ENCODE data around the gene ATP8B3.

Gene ATP8B3

DNA sequence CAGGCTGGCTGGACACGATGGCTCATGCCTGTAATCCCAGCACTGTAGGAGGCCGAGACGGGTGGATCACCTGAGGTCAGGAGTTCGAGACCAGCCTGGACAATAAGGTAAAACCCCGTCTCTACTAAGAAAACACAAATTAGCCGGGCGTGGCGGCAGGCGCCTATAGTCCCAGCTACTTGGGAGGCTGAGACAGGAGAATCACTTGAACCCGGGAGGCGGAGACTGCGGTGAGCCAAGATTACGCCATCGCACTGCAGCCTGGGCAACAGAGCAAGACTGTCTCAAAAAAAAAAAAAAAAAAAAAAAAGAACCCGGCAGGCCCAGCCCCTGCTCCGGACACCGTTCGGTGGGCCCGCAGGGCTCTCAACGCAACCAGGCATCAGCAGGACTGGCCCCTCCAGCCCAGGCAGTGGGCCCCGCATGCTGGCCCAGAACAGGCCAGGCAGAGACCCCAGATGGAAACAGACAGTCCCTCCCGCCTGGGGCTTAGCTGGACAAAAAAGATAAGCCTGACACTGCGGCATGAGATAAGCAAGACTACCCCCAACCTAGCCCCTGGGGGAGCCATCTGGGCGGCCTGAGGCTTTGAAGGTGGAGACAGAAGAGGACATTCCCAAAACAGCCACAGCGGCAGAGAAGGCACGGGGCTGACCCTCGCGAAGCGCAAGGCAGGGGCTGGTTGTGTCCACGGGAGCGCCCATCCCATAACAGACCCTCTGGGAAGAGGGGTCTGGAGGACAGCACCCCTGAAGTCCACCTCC lies 24.6 kb upstream of the ATP8B3 start:
- no peak for DNase-seq

GRCh38 chr19:1833540-1833939 lies 21.5 kb upstream of the ATP8B3 start:
- DNase-seq = no peak

GRCh38 chr19:1832046-1832663 lies 20.1 kb upstream of the ATP8B3 start:
- DNase-seq = no peak

GRCh38 chr19:1830978-1831377 lies 18.9 kb upstream of the ATP8B3 start:
- DNase-seq = no peak

DNA sequence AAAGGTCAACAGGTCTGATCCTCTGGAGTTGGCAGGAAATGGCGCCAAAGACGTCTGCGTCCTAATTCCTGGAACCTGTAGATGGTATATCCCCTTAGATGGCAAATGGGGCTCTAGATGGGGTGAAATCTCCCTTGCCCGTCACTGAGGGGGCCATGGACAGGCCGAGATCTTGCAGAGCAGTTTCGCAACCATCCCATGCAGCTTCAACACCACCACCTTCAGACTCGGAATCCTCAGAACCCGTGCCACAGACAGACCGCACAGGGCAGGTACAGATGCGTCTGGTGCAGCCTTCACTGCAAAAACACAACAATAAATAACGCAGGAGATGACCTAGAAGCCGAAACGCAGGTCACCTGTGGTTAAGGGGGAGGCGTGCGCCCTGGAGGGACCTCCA lies 18.5 kb upstream of the ATP8B3 start:
- DNase-seq = no peak

DNA sequence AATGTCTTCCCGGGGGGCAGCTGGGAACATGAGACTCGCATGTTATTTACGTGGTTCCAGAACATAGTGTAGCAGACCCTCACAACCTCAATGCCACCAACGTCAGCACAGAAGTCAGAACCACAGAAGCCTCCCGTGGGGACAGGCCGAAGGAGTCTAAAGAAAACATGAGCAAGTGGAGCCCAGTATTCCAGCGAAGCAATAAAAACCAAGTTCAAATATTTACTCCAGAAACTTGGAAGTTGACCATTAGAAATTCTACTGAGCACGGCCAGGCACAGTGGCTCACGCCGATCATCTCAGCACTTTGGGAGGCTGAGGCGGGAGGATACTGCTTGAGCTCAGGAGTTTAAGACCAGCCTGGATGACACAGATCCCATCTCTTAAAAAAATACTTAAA lies 17.9 kb upstream of the ATP8B3 start:
- DNase-seq = no peak

DNA sequence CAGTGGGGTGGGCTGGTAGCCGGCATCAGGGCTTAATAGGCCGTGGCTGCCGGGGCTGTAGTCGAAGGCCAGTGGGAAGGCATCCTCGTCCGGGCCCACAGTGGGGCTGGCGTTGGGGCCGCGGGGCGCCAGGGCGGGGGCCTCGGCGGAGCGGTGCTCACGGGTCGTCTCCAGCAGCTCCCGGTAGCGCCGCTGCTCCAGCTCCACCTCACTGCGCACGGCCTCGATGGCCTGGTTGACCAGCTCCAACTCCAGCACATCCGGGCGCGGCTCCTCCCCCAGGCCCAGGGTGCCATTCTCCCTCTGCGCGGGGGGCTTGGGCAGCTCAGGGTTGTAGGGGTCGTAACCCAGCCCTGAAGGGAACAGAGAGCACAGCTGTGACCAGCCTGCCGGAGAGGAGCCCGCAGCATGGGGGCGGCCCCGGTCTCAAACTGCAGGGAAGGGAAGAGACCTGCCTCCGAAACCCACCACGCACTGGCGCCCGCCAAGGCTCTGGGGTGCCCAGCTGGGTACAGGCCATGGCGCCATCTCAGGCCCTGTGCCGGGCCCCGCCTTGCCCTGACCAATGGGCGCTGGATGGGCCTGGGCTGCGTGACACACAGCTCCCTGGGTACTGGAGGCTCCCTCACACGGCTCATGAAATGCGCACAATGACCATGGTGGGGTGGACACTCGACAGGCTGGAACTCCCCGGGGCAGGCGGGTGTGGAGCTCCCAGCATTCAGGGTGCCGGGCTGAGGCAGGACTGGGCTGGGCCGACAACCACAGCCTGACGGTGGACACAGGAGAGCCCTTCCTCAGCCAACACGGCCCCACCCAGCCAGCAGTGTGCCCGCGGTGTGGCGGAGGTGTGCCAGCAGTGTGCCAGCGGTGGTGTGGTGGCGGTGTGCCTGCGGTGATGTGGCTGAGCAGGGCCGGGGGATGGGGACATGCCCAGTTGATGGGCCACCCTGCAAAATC lies 16.5 kb upstream of the ATP8B3 start:
- no peak for DNase-seq

DNA sequence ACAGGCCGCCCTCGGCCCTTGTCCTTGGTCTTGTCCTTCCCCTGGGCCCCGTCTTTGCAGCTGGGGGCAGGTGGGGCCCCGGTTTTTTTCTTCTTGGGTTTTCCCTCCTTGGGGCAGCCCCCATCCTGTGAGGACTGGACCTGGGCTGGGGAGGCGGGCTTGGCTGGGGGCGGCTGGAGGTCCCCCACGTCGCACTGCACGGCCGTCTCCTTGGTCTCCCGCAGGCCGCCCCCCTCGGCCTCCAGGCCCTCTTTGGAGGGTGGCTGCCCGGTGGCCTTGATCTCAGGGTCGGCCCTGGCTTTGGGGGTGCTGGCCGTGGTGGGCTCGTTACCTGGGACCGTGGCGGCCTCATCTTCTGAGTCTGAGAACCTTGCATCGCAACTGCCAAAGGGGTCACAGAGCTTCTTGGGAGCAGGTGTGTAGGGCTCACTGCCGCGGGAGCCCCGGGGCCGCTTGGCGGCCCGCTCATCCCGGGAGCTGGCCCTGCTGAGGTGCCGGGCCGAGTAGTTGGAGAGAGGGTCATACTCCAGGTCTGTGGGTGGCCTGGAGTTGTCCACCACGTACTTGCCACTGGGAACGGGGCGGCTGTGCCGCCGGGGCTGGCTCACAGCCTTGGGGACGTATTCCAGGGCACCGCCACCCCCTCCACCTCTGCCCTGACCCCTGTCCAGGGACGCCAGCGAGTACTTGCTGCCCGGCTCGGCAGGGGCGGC lies 15.6 kb upstream of the ATP8B3 start:
- DNase-seq = no peak

DNA sequence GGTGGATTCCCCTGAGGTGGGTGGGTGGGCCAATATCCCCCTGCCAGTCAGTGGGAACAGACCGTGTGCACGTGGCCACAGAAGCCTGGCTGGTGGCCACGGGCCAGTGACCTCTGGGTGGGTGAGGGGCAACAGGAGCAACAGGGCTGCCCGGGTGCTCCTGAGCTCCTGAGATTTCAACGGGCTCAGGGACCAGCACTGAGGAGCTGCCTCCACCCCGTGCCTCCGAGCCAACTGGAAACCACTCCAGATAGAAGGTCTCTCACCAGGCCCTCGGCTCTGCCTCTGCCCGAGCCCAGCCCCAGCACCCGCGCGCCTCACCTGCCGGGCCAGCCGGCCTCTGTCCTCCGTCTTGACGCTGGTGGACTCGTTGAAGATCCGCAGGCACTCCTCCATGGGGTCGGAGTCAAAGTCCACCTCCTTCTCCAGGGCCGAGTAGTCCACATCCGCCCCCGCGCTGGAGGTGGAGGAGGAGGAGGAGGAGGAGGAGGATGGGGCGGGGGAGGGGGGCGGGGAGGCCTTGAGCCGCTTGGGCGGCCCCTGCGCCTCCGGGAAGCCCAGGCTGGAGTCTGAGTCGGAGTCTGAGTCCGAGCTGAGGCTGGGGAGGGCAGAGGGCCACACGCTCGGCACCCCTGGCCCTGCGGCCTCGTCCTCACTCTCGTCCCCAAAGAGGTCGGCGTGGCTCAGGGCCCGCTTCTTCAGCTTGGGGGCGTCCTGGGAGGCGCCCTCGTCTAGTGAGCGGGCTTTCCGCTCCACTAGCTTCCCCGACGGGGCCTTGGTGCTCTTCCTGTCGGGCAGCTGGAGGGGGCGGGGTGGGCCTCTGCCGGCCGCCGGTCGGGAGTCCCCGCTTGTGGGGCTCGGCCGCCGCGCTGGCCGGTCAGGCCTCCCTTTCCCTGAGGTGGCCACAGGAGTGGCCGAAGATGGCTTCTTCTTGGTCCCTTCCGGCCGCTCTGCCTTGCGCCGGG lies 14.8 kb upstream of the ATP8B3 start:
- DNase-seq = no peak

- DNase-seq = no peak
Measured at GRCh38 chr19:1825909-1826556, 14.0 kb upstream of the ATP8B3 start.

- DNase-seq = no peak
Measured at GRCh38 chr19:1824252-1824622, 12.2 kb upstream of the ATP8B3 start.

GRCh38 chr19:1823539-1824251 lies 11.6 kb upstream of the ATP8B3 start:
- no peak for DNase-seq

GRCh38 chr19:1823020-1823419 lies 10.9 kb upstream of the ATP8B3 start:
- DNase-seq = no peak

GRCh38 chr19:1822210-1822609 lies 10.1 kb upstream of the ATP8B3 start:
- DNase-seq = no peak

DNA sequence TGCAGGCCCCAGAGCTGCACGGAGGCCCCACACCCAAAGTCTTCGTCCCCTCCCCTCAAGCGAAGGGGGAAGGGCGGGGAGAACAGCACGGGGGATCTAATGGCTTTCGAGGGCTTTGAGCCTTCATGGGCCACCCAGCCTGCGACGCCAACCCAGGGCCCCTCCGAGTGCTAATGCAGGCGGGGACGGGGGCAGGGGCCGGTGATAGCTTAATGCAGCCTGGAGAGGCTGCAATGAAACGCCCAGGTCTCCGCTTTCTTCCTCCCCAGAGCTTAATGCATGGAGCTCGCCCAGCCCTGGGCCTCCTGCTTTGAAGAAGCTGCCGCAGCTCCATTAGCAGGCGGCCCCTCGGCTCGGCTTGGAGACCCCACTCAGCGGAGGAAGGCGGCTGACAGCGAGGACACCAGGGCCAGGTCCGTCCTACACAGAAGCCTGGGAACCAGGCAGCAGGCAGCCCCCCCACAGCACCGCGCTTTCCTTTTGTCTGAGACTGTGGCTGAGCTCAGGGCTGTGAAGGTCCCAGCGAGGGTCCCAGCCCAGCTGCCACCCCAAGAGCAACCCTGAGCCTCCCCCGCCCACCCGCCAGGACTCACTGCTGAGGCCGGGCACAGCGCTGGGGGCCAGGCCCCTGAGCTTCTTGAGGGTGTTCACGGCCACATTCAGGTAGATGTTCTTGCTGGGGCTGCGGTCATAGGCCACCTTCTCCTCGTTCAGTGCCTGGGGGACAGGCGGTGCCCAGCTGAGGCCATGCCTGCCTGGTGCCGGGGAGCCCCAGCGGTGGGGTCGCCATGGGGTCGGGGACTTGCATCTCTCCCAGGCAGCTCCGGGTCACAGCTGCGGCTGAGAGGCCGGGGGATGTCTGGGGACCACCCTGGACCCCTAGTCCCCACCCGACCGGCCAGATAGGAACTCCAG lies 7.5 kb upstream of the ATP8B3 start:
- DNase-seq = no peak

- DNase-seq = no peak
Measured at GRCh38 chr19:1818549-1819195, 6.6 kb upstream of the ATP8B3 start.

GRCh38 chr19:1817553-1818179 lies 5.6 kb upstream of the ATP8B3 start:
- no peak for DNase-seq

GRCh38 chr19:1816530-1817298 lies 4.6 kb upstream of the ATP8B3 start:
- no peak for DNase-seq

All from SIG-M5 (cell line).